ENCODE data around the gene ABLIM1.

- no peak for TF ChIP-seq GATA1 (IDR thresholded peaks at IDR 0.05; ENCODE audit: low read depth, low read length)
- TF ChIP-seq POLR2A (IDR thresholded peaks at IDR 0.05; ENCODE audit: low read length): no peak
Measured at GRCh38 chr10:114565066-114565465, 93.0 kb downstream of the ABLIM1 start.

Data from erythroblast (primary cell).